Ishikawa (cell line): Measurements from ENCODE around the gene CLEC1B.

Source experiments
- CEBPB ChIP-seq: IDR thresholded peaks from 2 replicates; pipeline ENCODE4 v1.6.1; 2012
- CREB1 ChIP-seq: IDR thresholded peaks from 2 replicates; pipeline ENCODE4 v1.6.1; 2012; ENCODE audit warnings: low read depth
- EGR1 ChIP-seq: IDR thresholded peaks from 2 replicates; pipeline ENCODE4 v1.6.1; 2012
- EP300 ChIP-seq: IDR thresholded peaks from 2 replicates; pipeline ENCODE4 v1.6.1; 2012; ENCODE audit warnings: borderline replicate concordance
- FOXM1 ChIP-seq: IDR thresholded peaks from 2 replicates; pipeline ENCODE4 v1.6.1; 2012; ENCODE audit warnings: low read depth, borderline replicate concordance
- NFIC ChIP-seq: IDR thresholded peaks from 2 replicates; pipeline ENCODE4 v1.6.1; 2012
- RAD21 ChIP-seq: IDR thresholded peaks from 2 replicates; pipeline ENCODE4 v1.6.1; 2012; ENCODE audit warnings: low read depth
- REST ChIP-seq: IDR thresholded peaks from 2 replicates; pipeline ENCODE4 v1.6.1; 2012; ENCODE audit warnings: low read depth, mild to moderate bottlenecking
- TAF1 ChIP-seq: IDR thresholded peaks from 2 replicates; pipeline ENCODE4 v1.6.1; 2012; ENCODE audit warnings: low read depth, mild to moderate bottlenecking
- TCF12 ChIP-seq: IDR thresholded peaks from 2 replicates; pipeline ENCODE4 v1.6.1; 2012; ENCODE audit warnings: low read depth
- TEAD4 ChIP-seq: IDR thresholded peaks from 2 replicates; pipeline ENCODE4 v1.6.1; 2012
- YY1 ChIP-seq: IDR thresholded peaks from 2 replicates; pipeline ENCODE4 v1.6.1; 2012; ENCODE audit warnings: low read depth
- ZBTB7A ChIP-seq: IDR thresholded peaks from 2 replicates; pipeline ENCODE4 v1.6.1; 2012; ENCODE audit warnings: low read depth
- TF ChIP-seq, protein P1 (sequence below): IDR thresholded peaks from 2 replicates; pipeline ENCODE4 v1.6.1; 2012
- TF ChIP-seq, protein P2 (sequence below): IDR thresholded peaks from 2 replicates; pipeline ENCODE4 v1.6.1; 2012

Gene CLEC1B

GRCh38 chr12:10021342-10021741 is 22.4 kb upstream of the CLEC1B start:
- TF ChIP-seq TCF12 (no peak), YY1 (no peak), REST (no peak), EGR1 (no peak), TEAD4 (no peak), TAF1 (no peak), EP300 (no peak), ZBTB7A (no peak), CEBPB (no peak), CREB1 (no peak), NFIC (no peak)
- TF ChIP-seq, protein P1, sequence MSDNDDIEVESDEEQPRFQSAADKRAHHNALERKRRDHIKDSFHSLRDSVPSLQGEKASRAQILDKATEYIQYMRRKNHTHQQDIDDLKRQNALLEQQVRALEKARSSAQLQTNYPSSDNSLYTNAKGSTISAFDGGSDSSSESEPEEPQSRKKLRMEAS = no peak
- TF ChIP-seq, protein P2, sequence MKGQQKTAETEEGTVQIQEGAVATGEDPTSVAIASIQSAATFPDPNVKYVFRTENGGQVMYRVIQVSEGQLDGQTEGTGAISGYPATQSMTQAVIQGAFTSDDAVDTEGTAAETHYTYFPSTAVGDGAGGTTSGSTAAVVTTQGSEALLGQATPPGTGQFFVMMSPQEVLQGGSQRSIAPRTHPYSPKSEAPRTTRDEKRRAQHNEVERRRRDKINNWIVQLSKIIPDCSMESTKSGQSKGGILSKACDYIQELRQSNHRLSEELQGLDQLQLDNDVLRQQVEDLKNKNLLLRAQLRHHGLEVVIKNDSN = no peak

GRCh38 chr12:10018386-10018785 is 19.5 kb upstream of the CLEC1B start:
- TF ChIP-seq, protein P2 = no peak
- TF ChIP-seq ZBTB7A (no peak), EP300 (no peak)

DNA sequence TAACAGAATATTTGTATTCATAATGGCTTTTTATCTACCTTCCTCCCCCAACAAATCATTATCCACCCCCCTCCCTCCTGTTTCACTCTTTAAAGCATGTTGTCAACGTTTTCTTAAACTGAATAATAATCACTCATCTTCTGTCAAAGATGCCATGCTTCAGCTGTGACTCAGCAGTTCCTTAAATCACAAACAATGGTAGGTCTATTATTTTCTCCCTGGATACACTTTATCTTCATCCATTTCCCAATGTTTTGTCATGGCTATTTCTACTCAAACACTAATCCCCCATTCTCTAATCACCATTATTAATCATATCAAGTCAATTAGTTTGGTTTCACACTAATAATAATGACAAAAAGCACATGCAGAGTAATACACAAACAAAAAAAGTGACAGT is 18.0 kb upstream of the CLEC1B start:
- TF ChIP-seq CEBPB (no peak), TAF1 (no peak), NFIC (no peak), TEAD4 (no peak), EGR1 (no peak)
- TF ChIP-seq, protein P1 = no peak

DNA sequence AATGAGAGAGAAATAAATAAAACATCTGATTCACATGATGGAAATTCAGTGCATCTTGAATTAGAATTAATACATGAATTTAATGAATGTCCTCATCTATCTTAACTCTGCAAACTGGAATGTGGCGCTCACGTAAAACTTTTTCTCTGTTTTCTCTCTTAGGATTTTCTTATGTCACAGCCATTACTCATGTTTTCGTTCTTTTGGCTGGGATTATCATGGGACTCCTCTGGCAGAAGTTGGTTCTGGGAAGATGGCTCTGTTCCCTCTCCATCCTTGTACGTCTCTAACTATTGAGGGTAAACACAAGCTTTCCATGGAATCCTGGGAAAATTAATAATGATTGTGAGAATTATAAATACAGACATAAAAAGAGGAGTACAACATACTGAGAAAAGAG is 16.5 kb upstream of the CLEC1B start:
- TF ChIP-seq RAD21 (no peak), REST (no peak), NFIC (no peak), TAF1 (no peak), CREB1 (no peak), TEAD4 (no peak), YY1 (no peak), CEBPB (no peak), ZBTB7A (no peak), FOXM1 (no peak), EP300 (no peak), EGR1 (no peak)
- TF ChIP-seq, protein P1 = no peak
- TF ChIP-seq, protein P2 = no peak

GRCh38 chr12:10012630-10013330 is 13.9 kb upstream of the CLEC1B start:
- no peak for TF ChIP-seq EGR1
- no peak for TF ChIP-seq CREB1
- TF ChIP-seq TCF12 = no peak
- no peak for TF ChIP-seq EP300
- TF ChIP-seq ZBTB7A = no peak
- no peak for TF ChIP-seq REST
- TF ChIP-seq TAF1 = no peak
- TF ChIP-seq NFIC = no peak
- TF ChIP-seq, protein P1 = no peak
- TF ChIP-seq CEBPB = no peak
- no peak for TF ChIP-seq TEAD4
- TF ChIP-seq FOXM1 = no peak
- TF ChIP-seq, protein P2 = no peak
- TF ChIP-seq RAD21 = no peak
- no peak for TF ChIP-seq YY1
